ENCODE data around the gene CCDC70. TPM values are rescaled to one million over a fixed set of nuclear protein-coding genes. Genes with fewer than 3 reads are reported as not detected.

The CCDC70 gene
- total and polyA plus RNA-seq, 2 of the 8 experiments (the other 6 are each of a cell fraction or from before 2014, with no cell fraction given): not detected

DNA sequence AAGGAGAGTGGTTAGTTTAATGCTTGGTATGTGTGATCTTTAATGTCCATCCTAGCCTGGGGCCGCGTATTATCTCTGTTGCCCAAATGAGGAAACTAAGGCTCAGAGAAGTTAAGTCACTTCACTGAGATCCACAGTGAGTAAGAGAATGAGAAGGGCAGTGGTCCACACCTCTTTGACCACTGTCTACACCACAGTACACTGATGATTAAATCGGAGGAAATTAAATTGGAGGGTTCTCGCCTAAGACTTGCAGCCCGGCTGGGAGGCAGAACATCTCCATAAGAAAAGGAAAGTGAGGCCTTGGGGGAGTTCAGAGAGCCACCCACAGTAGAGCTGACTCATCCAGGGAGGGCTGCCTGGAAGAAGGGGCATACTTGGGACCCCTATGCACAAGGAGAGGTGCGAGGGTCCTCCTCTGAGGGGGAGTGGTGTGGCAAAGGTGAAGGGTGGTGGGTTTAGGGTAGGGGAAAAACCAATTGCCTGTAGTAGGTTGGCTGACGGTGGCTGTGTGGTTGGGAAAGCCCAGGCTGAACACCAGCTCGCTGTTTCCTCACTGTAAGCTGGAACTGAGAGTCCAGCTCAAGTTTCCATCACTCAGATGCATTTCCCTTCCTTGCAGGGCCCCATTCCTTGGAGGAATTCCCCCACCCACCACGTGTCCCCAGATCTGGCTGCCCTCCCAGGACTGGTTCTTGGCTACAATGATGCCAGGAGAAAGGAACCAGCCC is 42.8 kb upstream of the CCDC70 start:
- Histone ChIP-seq H3K36me3 (ENCODE audit: control insufficient read depth in 2 of 4, insufficient read depth in 4 of 4, low read length in 3 of 4) (no peaks in the 10 kb centered on the region), H3K4ac (replicated peaks; ENCODE audit: insufficient read length, low read depth, low read length) (no peak overlapping the region), H3K79me2 (ENCODE audit: control insufficient read depth in 1 of 2, insufficient read depth in 2 of 2, low read length in 2 of 2) (no peaks in the 10 kb centered on the region), H2BK120ac (replicated peaks; ENCODE audit: low read depth, low read length) (no peak overlapping the region), H2BK15ac (ENCODE audit: low read length) (no peak overlapping the region), H2BK12ac (ENCODE audit: low read depth, low read length) (peak overlapping the region; percentile 88; the same call in 1 of the 2 replicates), H3K27ac (ENCODE audit: low read depth, low read length) (no peak overlapping the region), H3K4me3 (ENCODE audit: extremely low read depth in 1 of 4, insufficient read depth in 2 of 4, low read depth in 3 of 4, low read length in 4 of 4) (no peak overlapping the region), H3K9ac (replicated peaks in 1 of 4; ENCODE audit: extremely low read depth in 1 of 4, low read depth in 3 of 4, low read length in 3 of 4) (no peak overlapping the region), H2AFZ (ENCODE audit: low read length) (no peak overlapping the region; the same call in 1 of the 2 replicates), H4K20me1 (replicated peaks in 1 of 2; ENCODE audit: control insufficient read depth in 1 of 2, insufficient read depth in 2 of 2, low read length in 2 of 2) (no peaks in the 10 kb centered on the region), H3K4me1 (replicated peaks in 1 of 4; ENCODE audit: control insufficient read depth in 3 of 4, insufficient read depth in 4 of 4, low read length in 3 of 4) (peaks cover 0 to 16% (median 7%) of the 10 kb centered on the region in 4 experiments; a peak in 5 of 7 replicates), H2BK20ac (ENCODE audit: low read length) (peak overlapping the region; percentile 24; the same call in 1 of the 2 replicates), H4K91ac (replicated peaks; ENCODE audit: insufficient read length, low read length) (no peak overlapping the region), H3K79me1 (ENCODE audit: low read depth, low read length) (no peaks in the 10 kb centered on the region), H3K56ac (replicated peaks; ENCODE audit: insufficient read length, low read depth, low read length) (no peak overlapping the region), H3K23ac (ENCODE audit: insufficient read length) (no peak overlapping the region), H2BK5ac (ENCODE audit: low read depth, low read length) (peak overlapping the region; percentile 20; the same call in 1 of the 2 replicates), H3K23me2 (ENCODE audit: low read depth, low read length) (no peaks in the 10 kb centered on the region), H3K14ac (ENCODE audit: insufficient read length) (no peak overlapping the region), H4K5ac (ENCODE audit: insufficient read length, low read depth, low read length) (no peak overlapping the region), H3K4me2 (ENCODE audit: insufficient read depth in 1 of 2, low read depth in 2 of 2, low read length in 2 of 2) (0 out of 4 replicates have a peak overlapping the region, but pooled peaks of 1 of the 2 experiments have one; percentile 9), H3K9me3 (ENCODE audit: insufficient read depth in 2 of 2, low read depth in 1 of 2, low read length in 1 of 2) (no peaks in the 10 kb centered on the region), H2AK5ac (ENCODE audit: low read depth, low read length) (no peak overlapping the region), H3K27me3 (replicated peaks in 1 of 4; ENCODE audit: control insufficient read depth in 3 of 4, extremely low read depth in 1 of 4, insufficient read depth in 3 of 4, low read length in 3 of 4) (peaks cover 0 to 3% (median 1%) of the 10 kb centered on the region in 4 experiments; a peak in 2 of 7 replicates), H3K18ac (ENCODE audit: extremely low read depth, low read length) (no peak overlapping the region), H4K8ac (ENCODE audit: extremely low read depth, insufficient read depth, low read length) (no peak overlapping the region)
- no peak for FAIRE-seq
- no peak for DNase-seq (ENCODE audit: low read depth in 1 of 2, low spot score in 2 of 2)
- WGBS, 2 experiments (ENCODE audit: extremely low coverage in 1 of 2, insufficient coverage in 1 of 2, insufficient read length in 1 of 2, insufficient replicate concordance in 2 of 2, low coverage in 1 of 2, low lambda C conversion rate in 2 of 2, missing lambda C conversion rate in 1 of 2): 65% methylated on average over 9 of the region's 9 CpGs; no CpG with 5 or more reads in 1 of the 2 experiments
- ChIA-PET CTCF (ENCODE audit: partially characterized antibody) (interaction anchor here (1.1 to 11.2 kb wide), 7 partner anchors 6 to 309 kb away, joined by 5 to 98 read pairs (median 7); partner anchors contain the start of gene NEK5), POLR2A (ENCODE audit: partially characterized antibody) (no interaction called here)
- no peak for TF ChIP-seq YY1 (IDR thresholded peaks at IDR 0.05; ENCODE audit: low read depth, low read length)
- TF ChIP-seq SP4 (IDR thresholded peaks at IDR 0.05; ENCODE audit: low read length): no peak
- no peak for TF ChIP-seq RNF2 (IDR thresholded peaks at IDR 0.05; ENCODE audit: borderline replicate concordance, low read depth, low read length, missing control alignments, poor library complexity, severe bottlenecking)
- no peak for TF ChIP-seq PHF8 (conservative IDR thresholded peaks at IDR 0.05; ENCODE audit: low read depth, low read length)
- no peak for TF ChIP-seq BRCA1 (IDR thresholded peaks at IDR 0.05; ENCODE audit: low read depth, low read length)
- TF ChIP-seq BCL11A (IDR thresholded peaks at IDR 0.05; ENCODE audit: low read depth in 2 of 2, low read length in 2 of 2): no peak
- no peak for TF ChIP-seq SP1 (IDR thresholded peaks at IDR 0.05; ENCODE audit: low read depth, low read length)
- no peak for TF ChIP-seq FOSL1 (IDR thresholded peaks at IDR 0.05; ENCODE audit: insufficient read depth, low read depth, low read length)
- TF ChIP-seq HDAC2 (IDR thresholded peaks at IDR 0.05; ENCODE audit: borderline replicate concordance in 1 of 2, low read depth in 2 of 2, low read length in 2 of 2): no peak
- TF ChIP-seq SUZ12 (IDR thresholded peaks at IDR 0.05; ENCODE audit: low read length): no peak
- no peak for TF ChIP-seq GTF2F1 (IDR thresholded peaks at IDR 0.05; ENCODE audit: borderline replicate concordance, low read depth, low read length)
- no peak for TF ChIP-seq CREB1 (IDR thresholded peaks at IDR 0.05)

All from H1 (cell line).